ENCODE data around the gene APOO. TPM values are rescaled to one million over a fixed set of nuclear protein-coding genes. Genes with fewer than 3 reads are reported as not detected.

APOO gene
- total RNA-seq, 1 experiment from 2014 or later: 95.3 TPM

DNA sequence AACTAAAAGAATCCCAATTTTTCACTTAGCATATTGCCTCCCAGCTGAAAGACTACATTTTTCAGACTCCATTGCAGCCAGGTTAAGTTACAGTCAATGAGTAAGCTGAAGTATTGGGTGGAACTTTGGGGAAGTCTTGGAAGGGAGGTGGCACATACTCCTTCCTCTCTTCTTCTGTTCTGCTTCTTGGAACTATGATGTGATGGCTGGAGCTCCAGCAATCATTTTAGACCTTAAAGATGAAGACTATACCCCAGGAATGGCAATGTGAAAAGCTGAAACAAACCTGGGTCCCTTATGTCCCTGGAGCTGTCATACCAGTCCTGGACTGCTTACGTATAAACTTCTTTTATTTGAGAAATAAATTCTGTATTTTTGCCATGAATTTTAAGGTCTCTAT lies 93.9 kb downstream of the APOO start:
- WGBS (ENCODE audit: extremely low coverage, insufficient read length, low lambda C conversion rate): no CpG with 5 or more reads among the region's 1 CpG
- Histone ChIP-seq H3K4me2 (ENCODE audit: insufficient read depth, insufficient read length, low read length) (no peak overlapping the region), H4K91ac (ENCODE audit: insufficient read length, low read depth, low read length) (no peak overlapping the region)

More for the DNA sequence above, 93.9 kb downstream of the APOO start:
- no peak overlapping the region for H3K9ac ChIP-seq (ENCODE audit: extremely low read depth, insufficient read length, low read length)
- no peak overlapping the region for H2BK120ac ChIP-seq (ENCODE audit: low read depth, low read length, poor library complexity, severe bottlenecking)
- Mint-ChIP-seq H3K4me3 (no peak overlapping the region), H3K27ac (no peak overlapping the region), H3K4me1 (peaks cover 4 to 13% of the 10 kb centered on the region in 2 experiments; a peak in 3 of 4 replicates), H3K9me3 (no peaks in the 10 kb centered on the region; a peak in 1 of 5 replicates), H3K27me3 (ENCODE audit: low read depth) (no peaks in the 10 kb centered on the region), H3K36me3 (ENCODE audit: insufficient read depth in 1 of 3, low read depth in 3 of 3) (0 out of 7 replicates have a peak, but pooled peaks cover 0 to under 1% (median 0%) of the 10 kb centered on the region in 3 experiments)
- no peak overlapping the region for H2BK5ac ChIP-seq (ENCODE audit: insufficient read length, low read length)
- H3K79me2 ChIP-seq (ENCODE audit: insufficient read depth, low read length): no peaks in the 10 kb centered on the region
- H2BK15ac ChIP-seq (ENCODE audit: low read depth, low read length): no peak overlapping the region
- H2BK12ac ChIP-seq (ENCODE audit: insufficient read length, low read depth, low read length): no peak overlapping the region
- H3K56ac ChIP-seq (ENCODE audit: insufficient read length, low read depth, low read length): no peak overlapping the region
- H3K9me3 ChIP-seq (ENCODE audit: control insufficient read depth, low read depth, low read length): no peaks in the 10 kb centered on the region
- H3K4ac ChIP-seq (ENCODE audit: low read depth, low read length): no peak overlapping the region
- H3K79me1 ChIP-seq (ENCODE audit: insufficient read depth, low read depth, low read length, poor library complexity, severe bottlenecking): no peaks in the 10 kb centered on the region
- no peaks in the 10 kb centered on the region for H3K27me3 ChIP-seq (ENCODE audit: insufficient read depth, low read length)
- no peak overlapping the region for H3K23ac ChIP-seq (ENCODE audit: insufficient read length, low read depth, low read length)
- no peaks in the 10 kb centered on the region for H4K20me1 ChIP-seq (ENCODE audit: control insufficient read depth, insufficient read depth, insufficient read length)
- TF ChIP-seq, protein P1, sequence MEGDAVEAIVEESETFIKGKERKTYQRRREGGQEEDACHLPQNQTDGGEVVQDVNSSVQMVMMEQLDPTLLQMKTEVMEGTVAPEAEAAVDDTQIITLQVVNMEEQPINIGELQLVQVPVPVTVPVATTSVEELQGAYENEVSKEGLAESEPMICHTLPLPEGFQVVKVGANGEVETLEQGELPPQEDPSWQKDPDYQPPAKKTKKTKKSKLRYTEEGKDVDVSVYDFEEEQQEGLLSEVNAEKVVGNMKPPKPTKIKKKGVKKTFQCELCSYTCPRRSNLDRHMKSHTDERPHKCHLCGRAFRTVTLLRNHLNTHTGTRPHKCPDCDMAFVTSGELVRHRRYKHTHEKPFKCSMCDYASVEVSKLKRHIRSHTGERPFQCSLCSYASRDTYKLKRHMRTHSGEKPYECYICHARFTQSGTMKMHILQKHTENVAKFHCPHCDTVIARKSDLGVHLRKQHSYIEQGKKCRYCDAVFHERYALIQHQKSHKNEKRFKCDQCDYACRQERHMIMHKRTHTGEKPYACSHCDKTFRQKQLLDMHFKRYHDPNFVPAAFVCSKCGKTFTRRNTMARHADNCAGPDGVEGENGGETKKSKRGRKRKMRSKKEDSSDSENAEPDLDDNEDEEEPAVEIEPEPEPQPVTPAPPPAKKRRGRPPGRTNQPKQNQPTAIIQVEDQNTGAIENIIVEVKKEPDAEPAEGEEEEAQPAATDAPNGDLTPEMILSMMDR (conservative IDR thresholded peaks at IDR 0.05): no peak
- no peak overlapping the region for H4K5ac ChIP-seq (ENCODE audit: insufficient read length, low read depth, low read length)
- no peak overlapping the region for H3K27ac ChIP-seq (ENCODE audit: insufficient read length, low read depth, low read length)
- no peak overlapping the region for H3K14ac ChIP-seq (ENCODE audit: insufficient read depth, low read length)
- no peak overlapping the region for H3T11ph ChIP-seq (ENCODE audit: low read length)
- H2AK5ac ChIP-seq (ENCODE audit: insufficient read length, low read length): no peak overlapping the region
- H4K8ac ChIP-seq (replicated peaks; ENCODE audit: insufficient read length, low read depth, low read length): no peak overlapping the region
- no peak overlapping the region for H2AFZ ChIP-seq (ENCODE audit: low read length)
- H3K18ac ChIP-seq (ENCODE audit: insufficient read length, low read depth, low read length): no peak overlapping the region
- DNase-seq: no peak
- no peaks in the 10 kb centered on the region for H3K23me2 ChIP-seq (ENCODE audit: insufficient read length, low read depth, low read length, poor library complexity, severe bottlenecking)
- H3K4me1 ChIP-seq (ENCODE audit: insufficient read depth, low read length): no peaks in the 10 kb centered on the region
- H2BK20ac ChIP-seq (ENCODE audit: low read depth, low read length, poor library complexity, severe bottlenecking): no peak overlapping the region

Measured in H9 (cell line).